ENCODE measurements around the gene SIK3.

The SIK3 gene

GRCh38 chr11:117002639-117003299 is 95.5 kb downstream of the SIK3 start:
- DNase-seq, result no peak

- peak in 1 of 2 donors; percentile 52 for DNase-seq
Measured at GRCh38 chr11:117000014-117000737, 98.1 kb downstream of the SIK3 start.

GRCh38 chr11:116997071-116997470 is 101.2 kb downstream of the SIK3 start:
- DNase-seq, result no peak

- no peak for DNase-seq
Measured at GRCh38 chr11:116994195-116994594, 104.0 kb downstream of the SIK3 start.

GRCh38 chr11:116993599-116993998 is 104.6 kb downstream of the SIK3 start:
- no peak for DNase-seq

- no peak for DNase-seq
Measured at GRCh38 chr11:116991491-116991890, 106.7 kb downstream of the SIK3 start.

- DNase-seq, result no peak
Measured at GRCh38 chr11:116990811-116991210, 107.4 kb downstream of the SIK3 start.

GRCh38 chr11:116990061-116990473 is 108.2 kb downstream of the SIK3 start:
- DNase-seq, result no peak

GRCh38 chr11:116989184-116989583 is 109.0 kb downstream of the SIK3 start:
- DNase-seq, result no peak

- peak in 1 of 2 donors; percentile 38 for DNase-seq
Measured at GRCh38 chr11:116986521-116987105, 111.6 kb downstream of the SIK3 start.

- peak in 1 of 2 donors; percentile 60 for DNase-seq
Measured at GRCh38 chr11:116984589-116984988, 113.6 kb downstream of the SIK3 start.

- no peak for DNase-seq
Measured at GRCh38 chr11:116984186-116984585, 114.0 kb downstream of the SIK3 start.

- peak in 1 of 2 donors; percentile 62 for DNase-seq
Measured at GRCh38 chr11:116981266-116981885, 116.9 kb downstream of the SIK3 start.

- DNase-seq, result peak in 1 of 2 donors; percentile 88
Measured at GRCh38 chr11:116980136-116980793, 118.0 kb downstream of the SIK3 start.

GRCh38 chr11:116976941-116977570 is 121.2 kb downstream of the SIK3 start:
- no peak for DNase-seq

- DNase-seq, result no peak
Measured at GRCh38 chr11:116975661-116976060, 122.6 kb downstream of the SIK3 start.

GRCh38 chr11:116973270-116973669 is 125.0 kb downstream of the SIK3 start:
- no peak for DNase-seq

GRCh38 chr11:116972691-116973090 is 125.5 kb downstream of the SIK3 start:
- DNase-seq, result no peak

GRCh38 chr11:116970485-116971292 is 127.5 kb downstream of the SIK3 start:
- no peak for DNase-seq

- no peak for DNase-seq
Measured at GRCh38 chr11:116969694-116970093, 128.5 kb downstream of the SIK3 start.

- no peak for DNase-seq
Measured at GRCh38 chr11:116964269-116964668, 134.0 kb downstream of the SIK3 start.

- DNase-seq, result no peak
Measured at GRCh38 chr11:116963813-116964212, 134.4 kb downstream of the SIK3 start.

All from bone marrow (tissue), 2 donors.